GM12891 (cell line): ENCODE measurements around the gene TMEM207.

Experiments used
- DNase-seq: peaks from one replicate; pipeline ENCODE4 v3.0.0; 2011; ENCODE audit warnings: low spot score; ENCODE audit not compliant: insufficient read length
- FAIRE-seq: peaks from 2 replicates; lab custom pipeline; 2011; peaks lifted over from hg19 to GRCh38; lab: Jason Lieb, UNC
- PAX5 ChIP-seq: IDR thresholded peaks from 2 replicates; pipeline ENCODE4 v1.6.1; 2011; ENCODE audit warnings: low read length, moderate library complexity, mild to moderate bottlenecking; ENCODE audit not compliant: insufficient read depth, severe bottlenecking
- POLR2A ChIP-seq: IDR thresholded peaks from 2 replicates; pipeline ENCODE4 v1.6.1; 2011; ENCODE audit warnings: low read depth, low read length, control low read depth
- POLR2AphosphoS5 ChIP-seq: IDR thresholded peaks from 2 replicates; pipeline ENCODE4 v1.6.1; 2011; ENCODE audit warnings: low read depth, low read length, control low read depth
- POU2F2 ChIP-seq: IDR thresholded peaks from 2 replicates; pipeline ENCODE4 v1.6.1; 2011; ENCODE audit warnings: low read depth, mild to moderate bottlenecking, control low read depth, low read length, moderate library complexity
- SPI1 ChIP-seq: IDR thresholded peaks from 2 replicates; pipeline ENCODE4 v1.6.1; 2011; ENCODE audit warnings: low read depth, low read length, control low read depth
- TAF1 ChIP-seq: IDR thresholded peaks from 2 replicates; pipeline ENCODE4 v1.6.1; 2011; ENCODE audit warnings: low read depth, low read length, control low read depth

TMEM207 gene

DNA sequence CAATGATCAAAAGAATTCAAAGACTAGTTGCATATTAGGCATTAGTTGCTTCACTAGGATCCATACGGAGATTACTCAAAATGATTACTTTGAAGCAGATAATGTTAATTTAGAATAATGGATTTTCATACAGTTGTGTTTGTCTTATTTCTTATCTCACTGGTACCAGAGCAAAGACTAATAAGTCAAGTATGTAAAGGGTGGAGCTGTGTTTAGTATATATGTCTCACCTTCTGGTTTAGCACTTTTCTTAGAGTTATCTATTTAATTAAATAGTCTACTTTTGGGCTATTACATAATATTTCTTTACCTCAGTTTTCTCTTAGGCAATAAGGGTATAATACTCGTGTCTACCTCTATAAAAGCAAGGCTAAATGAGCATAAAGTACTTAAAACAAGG, 18.8 kb downstream of the TMEM207 start:
- TF ChIP-seq SPI1, result no peak
- no peak for TF ChIP-seq TAF1
- no peak for TF ChIP-seq POU2F2
- no peak for TF ChIP-seq POLR2A
- no peak for TF ChIP-seq POLR2AphosphoS5
- TF ChIP-seq PAX5, result no peak
- FAIRE-seq (no peak), DNase-seq (no peak)

DNA sequence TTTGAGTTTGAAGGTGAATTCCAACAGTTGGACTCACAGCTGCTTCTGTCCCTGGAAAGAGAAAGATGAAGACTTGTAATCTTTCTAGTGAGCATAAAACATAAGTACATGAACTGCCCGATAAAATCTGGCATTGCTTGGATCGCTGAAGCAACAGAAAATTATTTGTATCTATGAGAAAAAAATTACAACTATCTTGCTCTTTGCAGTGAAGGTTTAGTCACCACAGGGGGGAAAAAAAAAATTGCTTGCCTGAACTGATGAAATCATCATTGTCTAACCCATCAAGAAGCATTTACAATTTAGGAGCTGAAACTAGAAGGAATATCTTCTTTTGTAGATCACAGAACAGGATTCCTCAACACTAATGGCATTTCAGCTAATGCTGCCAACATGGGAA, 20.0 kb downstream of the TMEM207 start:
- DNase-seq (no peak), FAIRE-seq (no peak)
- TF ChIP-seq TAF1, result no peak
- TF ChIP-seq POLR2AphosphoS5, result no peak
- no peak for TF ChIP-seq PAX5
- TF ChIP-seq SPI1, result no peak
- TF ChIP-seq POLR2A, result no peak

DNA sequence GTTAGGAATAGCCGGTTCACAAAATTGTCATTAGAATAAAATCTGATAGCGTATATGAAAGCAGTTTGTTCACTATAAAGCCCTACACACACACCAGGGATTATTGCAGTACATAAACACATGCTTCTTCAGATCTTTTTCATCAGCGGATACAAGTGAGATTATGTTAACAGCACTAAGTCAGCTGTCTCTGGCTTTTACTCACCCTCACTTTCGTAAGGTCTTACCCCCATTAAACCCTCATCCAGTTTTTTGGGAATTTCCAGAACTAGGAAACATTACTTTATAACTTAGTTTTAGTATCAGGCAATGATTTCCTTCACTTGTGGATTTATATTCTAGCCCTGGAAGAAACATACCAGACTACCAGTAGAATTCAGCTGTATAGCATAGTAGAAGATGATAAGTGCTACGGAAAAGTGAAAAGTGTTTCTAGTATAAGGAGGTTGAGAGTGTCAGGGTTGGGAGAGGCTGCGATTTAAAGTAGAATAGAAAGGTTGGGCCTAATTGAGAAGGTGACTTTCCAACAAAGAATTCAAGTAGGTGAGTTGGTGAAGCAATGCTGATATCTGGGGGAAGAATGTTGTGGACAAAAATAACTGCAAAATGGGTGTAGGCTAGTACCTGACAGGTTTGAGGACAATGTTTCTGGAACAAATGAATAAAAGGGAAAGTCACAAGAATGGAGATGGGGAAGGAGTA, 22.7 kb downstream of the TMEM207 start:
- no peak for TF ChIP-seq SPI1
- TF ChIP-seq TAF1, result no peak
- no peak for TF ChIP-seq POLR2A
- no peak for TF ChIP-seq POLR2AphosphoS5
- TF ChIP-seq POU2F2, result no peak
- no peak for TF ChIP-seq PAX5
- no peak for FAIRE-seq
- no peak for DNase-seq

DNA sequence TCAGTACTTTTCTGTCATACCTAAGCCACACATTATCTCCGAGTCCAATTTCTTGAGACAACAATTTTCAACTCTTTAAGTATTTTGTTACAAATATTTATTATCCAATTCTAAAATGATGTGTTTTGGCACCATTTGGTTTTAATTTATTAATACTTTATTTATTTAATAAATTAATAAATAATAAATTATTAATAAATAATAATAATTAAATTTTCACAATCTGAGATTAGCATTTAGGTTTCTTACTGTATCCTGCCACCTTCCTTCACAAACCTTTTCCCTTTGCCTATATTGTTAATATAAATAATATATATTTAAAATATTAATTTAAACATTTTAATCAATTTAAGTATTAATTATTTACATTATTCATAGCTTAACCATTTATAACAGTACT, 23.9 kb downstream of the TMEM207 start:
- TF ChIP-seq SPI1, result no peak
- no peak for TF ChIP-seq POLR2AphosphoS5
- no peak for TF ChIP-seq POU2F2
- no peak for TF ChIP-seq PAX5
- TF ChIP-seq POLR2A, result no peak
- TF ChIP-seq TAF1, result no peak
- DNase-seq (no peak), FAIRE-seq (no peak)

DNA sequence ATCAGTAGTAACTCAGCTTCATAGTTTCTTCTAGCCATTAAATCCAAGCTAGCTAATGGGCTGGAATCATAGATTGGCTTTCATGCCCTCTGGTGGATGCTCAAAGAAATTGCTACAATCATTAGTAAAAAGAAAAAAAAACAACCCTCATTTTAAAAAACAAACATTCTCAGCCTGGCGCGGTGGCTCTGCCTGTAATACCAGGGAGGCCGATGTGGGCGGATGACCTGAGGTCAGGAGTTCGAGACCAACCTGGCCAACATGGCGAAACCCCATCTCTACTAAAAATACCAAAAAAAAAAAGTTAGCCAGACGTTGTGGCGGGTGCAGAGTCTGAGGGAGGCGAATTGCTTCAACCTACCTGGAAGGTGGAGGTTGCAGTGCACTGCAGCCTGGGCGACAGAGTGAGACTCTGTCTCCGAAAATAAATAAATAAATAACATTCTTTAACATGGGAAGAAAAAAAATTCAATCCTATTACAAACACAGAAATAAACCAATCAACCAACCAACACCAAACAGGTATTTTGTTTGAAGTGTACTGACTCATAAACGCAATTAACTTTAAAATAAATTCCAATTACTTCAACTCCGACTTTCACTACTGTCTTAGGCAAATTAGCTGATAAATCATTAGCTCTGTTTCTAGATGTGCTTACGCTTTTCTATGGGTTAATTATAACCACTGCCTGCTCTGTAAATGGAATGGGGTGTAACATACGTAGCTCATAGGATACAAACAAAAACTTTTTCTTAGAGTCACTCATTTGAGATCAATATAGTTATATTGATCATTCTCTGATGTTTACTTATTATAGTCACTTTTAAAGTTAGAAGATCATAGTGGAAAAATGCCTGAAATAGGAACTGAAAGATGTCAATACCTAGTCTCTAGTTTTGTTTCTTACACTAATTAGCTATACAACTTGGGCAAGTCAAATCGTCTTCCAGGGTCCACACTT, 24.9 kb downstream of the TMEM207 start:
- TF ChIP-seq POLR2AphosphoS5 (no peak), TAF1 (no peak), SPI1 (no peak)
- FAIRE-seq (peak; percentile 71), DNase-seq (no peak)

DNA sequence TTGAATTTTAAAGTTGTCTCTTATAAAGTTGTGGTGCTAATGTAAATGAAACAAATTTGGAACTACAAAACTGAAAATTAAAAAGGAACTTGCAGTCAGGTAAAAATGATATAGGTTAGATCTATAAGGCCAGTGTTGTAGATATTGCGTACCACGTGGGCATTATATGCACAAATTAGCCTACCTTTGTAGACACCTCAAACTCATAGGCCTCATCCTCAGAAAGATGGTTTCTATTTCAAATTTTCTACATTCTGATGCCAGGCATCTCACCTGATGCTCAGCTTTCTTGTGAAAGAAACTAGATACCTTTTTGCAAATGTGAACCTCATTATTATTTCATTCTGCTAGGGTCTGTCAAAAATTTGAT, 25.6 kb downstream of the TMEM207 start:
- no peak for DNase-seq
- no peak for TF ChIP-seq POU2F2
- no peak for TF ChIP-seq POLR2A
- no peak for TF ChIP-seq POLR2AphosphoS5
- TF ChIP-seq SPI1, result no peak
- no peak for TF ChIP-seq TAF1
- TF ChIP-seq PAX5, result no peak
- FAIRE-seq, result no peak

DNA sequence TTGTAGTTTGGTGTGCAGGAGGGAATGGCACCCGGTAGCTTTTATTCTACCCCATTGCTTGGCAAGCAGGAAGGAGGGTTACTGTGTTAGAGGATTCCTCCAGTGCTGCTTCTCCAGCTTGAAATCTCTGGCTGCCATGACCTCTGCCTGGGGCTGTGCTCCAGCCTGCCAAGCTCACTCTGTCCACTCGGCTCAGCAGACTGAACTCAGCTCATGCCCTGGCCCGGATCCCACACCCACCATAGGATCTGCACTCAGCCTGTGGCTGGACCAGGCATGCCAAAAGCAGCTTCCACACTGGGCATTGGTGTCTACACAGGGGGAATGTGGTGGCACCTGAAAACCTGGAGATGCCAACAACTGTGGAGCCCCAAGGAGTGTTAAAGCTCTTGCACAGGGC, 35.4 kb downstream of the TMEM207 start:
- no peak for FAIRE-seq
- DNase-seq, result no peak
- TF ChIP-seq TAF1, result no peak

DNA sequence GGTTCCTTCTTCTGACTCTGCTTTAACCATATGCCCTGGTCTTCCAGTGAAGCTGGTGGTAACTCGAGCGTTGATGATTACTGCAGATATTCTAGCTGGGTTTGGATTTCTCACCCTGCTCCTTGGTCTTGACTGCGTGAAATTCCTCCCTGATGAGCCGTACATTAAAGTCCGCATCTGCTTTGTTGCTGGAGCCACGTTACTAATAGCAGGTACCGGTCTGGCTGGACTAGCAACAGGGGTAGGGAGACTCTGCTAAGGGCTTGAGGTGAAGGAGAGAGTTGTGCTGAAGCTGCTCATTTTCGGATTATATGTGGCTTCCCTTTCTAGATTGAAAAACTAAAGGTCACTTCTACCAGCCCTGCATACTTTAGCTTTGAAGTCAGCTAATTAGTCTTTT, 45.0 kb downstream of the TMEM207 start:
- no peak for FAIRE-seq
- TF ChIP-seq PAX5 (no peak), POLR2A (no peak), SPI1 (no peak), POU2F2 (no peak), POLR2AphosphoS5 (no peak), TAF1 (no peak)
- no peak for DNase-seq

DNA sequence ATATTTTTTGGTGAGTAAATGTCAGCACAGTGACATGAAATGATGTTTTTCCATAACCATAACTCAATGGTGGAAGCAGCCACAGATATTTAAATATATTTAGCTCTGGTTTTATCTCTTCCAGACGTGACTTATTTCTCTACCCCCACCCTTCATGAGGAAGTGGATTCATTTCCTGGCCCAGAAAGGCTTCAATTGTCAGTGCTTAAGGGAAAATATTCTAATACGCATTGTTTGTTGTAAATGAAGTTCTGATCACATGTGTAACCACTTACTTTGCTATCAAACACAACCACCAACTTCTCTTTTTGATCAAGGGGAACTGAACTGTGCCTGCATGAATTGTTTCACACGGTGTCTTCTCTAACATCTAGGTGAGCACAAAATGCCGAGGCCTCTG, 47.7 kb downstream of the TMEM207 start:
- FAIRE-seq (no peak), DNase-seq (no peak)
- TF ChIP-seq TAF1, result no peak
- TF ChIP-seq POLR2A, result no peak
- no peak for TF ChIP-seq POU2F2
- no peak for TF ChIP-seq PAX5
- no peak for TF ChIP-seq POLR2AphosphoS5
- no peak for TF ChIP-seq SPI1

DNA sequence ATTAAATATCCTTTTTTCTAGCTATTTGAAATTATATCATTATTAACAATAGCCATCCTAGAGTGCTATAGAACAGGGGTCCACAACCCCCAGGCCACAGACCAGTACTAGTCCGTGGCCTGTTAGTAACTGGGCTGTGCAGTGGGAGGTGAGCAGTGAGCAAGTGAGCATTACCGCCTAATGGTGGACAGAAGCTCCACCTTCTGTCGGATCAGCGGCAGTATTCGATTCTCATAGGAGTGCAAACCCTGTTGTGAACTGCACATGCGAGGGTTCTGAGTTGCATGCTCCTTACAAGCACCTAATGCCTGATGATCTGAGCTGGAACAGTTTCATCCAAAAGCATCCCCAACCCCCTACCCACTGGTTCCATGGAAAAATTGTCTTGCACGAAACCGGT, 50.0 kb downstream of the TMEM207 start:
- FAIRE-seq (peak; percentile 56), DNase-seq (no peak)
- TF ChIP-seq SPI1, result no peak
- no peak for TF ChIP-seq POLR2AphosphoS5

DNA sequence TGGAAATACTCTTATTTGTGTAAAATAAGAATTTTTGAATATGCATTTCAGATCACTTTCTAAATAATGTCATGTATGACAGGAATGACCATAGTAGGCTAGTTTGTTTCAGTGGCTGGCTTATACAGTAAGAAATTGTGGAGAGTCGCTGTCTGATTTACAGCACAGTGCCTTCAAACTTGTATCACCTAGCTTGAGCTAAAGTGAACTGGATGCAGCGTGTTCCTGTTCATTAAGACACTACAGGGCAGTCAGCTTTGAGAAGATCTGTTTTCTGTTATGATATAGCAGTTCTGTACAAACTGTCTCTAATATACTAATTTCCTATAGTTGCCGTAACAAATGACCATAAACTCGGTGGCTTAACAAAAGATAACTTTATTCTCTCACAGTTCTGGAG, 51.8 kb downstream of the TMEM207 start:
- no peak for TF ChIP-seq SPI1
- no peak for TF ChIP-seq TAF1
- TF ChIP-seq POLR2A, result no peak
- no peak for TF ChIP-seq POLR2AphosphoS5
- TF ChIP-seq POU2F2, result no peak
- FAIRE-seq (no peak), DNase-seq (no peak)

DNA sequence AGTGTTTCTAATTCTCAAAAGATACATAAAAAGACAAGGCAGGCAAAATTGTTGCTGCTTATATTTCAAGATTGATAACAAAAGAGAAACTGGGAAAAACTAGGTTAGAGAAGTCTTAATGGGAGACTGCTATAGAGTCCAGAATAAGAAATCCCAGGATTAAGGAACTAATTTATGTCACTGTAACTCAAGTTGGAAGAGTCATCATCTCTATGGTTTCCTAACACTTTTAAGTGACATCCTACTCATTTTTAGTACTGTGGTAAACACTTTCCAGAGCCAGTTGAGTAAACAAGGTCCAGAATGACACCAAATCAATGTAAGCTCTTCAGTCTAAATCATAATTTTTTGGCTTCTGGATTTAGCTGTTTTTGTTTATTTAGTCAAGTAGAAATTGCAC, 53.7 kb downstream of the TMEM207 start:
- TF ChIP-seq SPI1 (no peak), POLR2A (no peak), PAX5 (no peak), POLR2AphosphoS5 (no peak), TAF1 (no peak), POU2F2 (no peak)
- no peak for DNase-seq
- FAIRE-seq, result no peak
